ENCODE data around the gene KIAA0753.

DNA sequence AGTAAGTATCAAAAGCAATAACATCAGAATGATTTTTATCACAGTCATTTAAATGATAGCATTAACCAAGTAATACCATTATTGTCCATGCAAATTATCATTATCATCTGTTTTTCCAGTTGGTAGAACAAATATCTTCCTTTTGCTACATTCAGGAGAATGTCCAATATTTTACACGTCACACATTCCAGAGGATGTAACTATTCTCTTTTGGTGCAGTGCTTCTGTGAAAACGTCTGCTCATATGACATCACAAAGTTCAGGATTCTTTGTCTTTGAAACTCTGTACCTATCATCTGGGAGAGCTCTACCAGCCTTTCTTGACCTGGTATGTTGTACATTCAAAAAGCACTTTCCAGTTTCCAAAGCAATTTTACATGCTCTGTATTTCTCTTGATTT is 44.0 kb downstream of the KIAA0753 start:
- TF ChIP-seq CTCF (IDR thresholded peaks at IDR 0.05), result no peak
- no peak for TF ChIP-seq POLR2A (IDR thresholded peaks at IDR 0.05)
